Ovary (tissue), 3 donors: ENCODE data around the gene OAS1.

Experiments
- POLR2A ChIP-seq: fragments of 450-650 bp; IDR thresholded peaks from one replicate; pipeline ENCODE4 v1.6.1; 2017; ENCODE audit warnings: antibody characterized with exemption, mild to moderate bottlenecking, moderate library complexity
- TF ChIP-seq, protein P1 (sequence below), 3 donors: fragments of 450-650 bp in 2 of 3; fragments of 200-600 bp in 1 of 3; IDR thresholded peaks; one replicate each; pipeline versions ENCODE4 v1.5.1 to v1.8.0; 2016 to 2022; ENCODE audit warnings: antibody characterized with exemption in 3 of 3, mild to moderate bottlenecking in 1 of 3
- donor health status: DM: no; HTN: no; CAD: no.

GRCh38 chr12:112967306-112967705 lies 60.5 kb downstream of the OAS1 start:
- TF ChIP-seq, protein P1, sequence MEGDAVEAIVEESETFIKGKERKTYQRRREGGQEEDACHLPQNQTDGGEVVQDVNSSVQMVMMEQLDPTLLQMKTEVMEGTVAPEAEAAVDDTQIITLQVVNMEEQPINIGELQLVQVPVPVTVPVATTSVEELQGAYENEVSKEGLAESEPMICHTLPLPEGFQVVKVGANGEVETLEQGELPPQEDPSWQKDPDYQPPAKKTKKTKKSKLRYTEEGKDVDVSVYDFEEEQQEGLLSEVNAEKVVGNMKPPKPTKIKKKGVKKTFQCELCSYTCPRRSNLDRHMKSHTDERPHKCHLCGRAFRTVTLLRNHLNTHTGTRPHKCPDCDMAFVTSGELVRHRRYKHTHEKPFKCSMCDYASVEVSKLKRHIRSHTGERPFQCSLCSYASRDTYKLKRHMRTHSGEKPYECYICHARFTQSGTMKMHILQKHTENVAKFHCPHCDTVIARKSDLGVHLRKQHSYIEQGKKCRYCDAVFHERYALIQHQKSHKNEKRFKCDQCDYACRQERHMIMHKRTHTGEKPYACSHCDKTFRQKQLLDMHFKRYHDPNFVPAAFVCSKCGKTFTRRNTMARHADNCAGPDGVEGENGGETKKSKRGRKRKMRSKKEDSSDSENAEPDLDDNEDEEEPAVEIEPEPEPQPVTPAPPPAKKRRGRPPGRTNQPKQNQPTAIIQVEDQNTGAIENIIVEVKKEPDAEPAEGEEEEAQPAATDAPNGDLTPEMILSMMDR (IDR thresholded peaks at IDR 0.05): no peak
- no peak for TF ChIP-seq POLR2A
